Right lobe of liver (tissue), 6 donors: ENCODE data around the gene LRRC18. TPM values are rescaled to one million over a fixed set of nuclear protein-coding genes. Genes with fewer than 3 reads are reported as not detected.

Experiments
- ATAC-seq, 4 donors: fragments of 200-7000 bp; cut with Tn5 transposase; one replicate each; pipeline ENCODE4 v1.9.1; 2020; ENCODE audit warnings: mild to moderate bottlenecking in 4 of 4, moderate library complexity in 4 of 4
- DNase-seq, 3 donors: peaks; one replicate each; pipeline ENCODE4 v3.0.0-alpha.2; 2020
- H3K27ac ChIP-seq, 3 donors: fragments of 200-600 bp; one replicate each; pipeline ENCODE4 v1.8.0; 2022
- H3K27me3 ChIP-seq, 2 donors: fragments of 200-600 bp; one replicate each; pipeline ENCODE4 v1.8.0; 2022
- H3K36me3 ChIP-seq, 4 donors: fragments of 200-600 bp; sonication (generic) in 1 of 4; one replicate each; pipeline versions ENCODE4 v1.5.1 to v1.8.0; 2017 to 2022; ENCODE audit warnings: control low read depth in 1 of 4
- H3K4me1 ChIP-seq, 4 donors: fragments of 200-600 bp; sonication (generic) in 1 of 4; one replicate each; pipeline versions ENCODE4 v1.5.1 to v1.8.0; 2017 to 2022; ENCODE audit warnings: control low read depth in 1 of 4
- H3K4me3 ChIP-seq, 3 donors: fragments of 200-600 bp; one replicate each; pipeline ENCODE4 v1.8.0; 2022
- H3K9me3 ChIP-seq, 4 donors: fragments of 200-600 bp; sonication (generic) in 1 of 4; one replicate each; pipeline versions ENCODE4 v1.5.1 to v1.8.0; 2017 to 2022; ENCODE audit warnings: control low read depth in 1 of 4
- POLR2A ChIP-seq: fragments of 450-650 bp; IDR thresholded peaks from one replicate; pipeline ENCODE4 v1.6.1; 2017; ENCODE audit warnings: antibody characterized with exemption, mild to moderate bottlenecking
- WGBS: methylation state at CpG from one replicate; pipeline ENCODE4 v1.1.6; 2018; ENCODE audit warnings: low coverage, low lambda C conversion rate; ENCODE audit not compliant: insufficient coverage; ENCODE audit errors: missing lambda C conversion rate; 5-methylcytosine and 5-hydroxymethylcytosine counted together
- intact Hi-C, 2 donors: fragments of 100-400 bp; cut with DNase I; formaldehyde crosslinking; loops; one replicate each; pipeline versions ENCODE4 v1.11.2 to v1.14.1; 2022
- microRNA-seq, 2 donors: library from miRNA; unstranded; fragments of <30 nt; microRNA quantifications; one replicate each; pipeline ENCODE4, GENCODE V29; 2019 to 2020
- small RNA-seq, 2 experiments: library from RNA; depleted of rRNA; stranded (forward); fragments of <200 nt; gene quantifications; one replicate each; pipeline ENCODE3, GENCODE V24; 2016
- total RNA-seq, 6 experiments: library from RNA; depleted of rRNA in 2 of 6; stranded (reverse); fragments of >200 nt in 2 of 6; fragmentation: NEBNext Ultra II Directional in 3 of 6; extraction: Animal tissue kit (Norgen Biotek cat#: 25700) in 3 of 6; gene quantifications; one replicate each; pipeline versions ENCODE4 v1.1.0 to v1.2.4, GENCODE V29; 2016 to 2023
- TF ChIP-seq, protein P1 (sequence below), 4 donors: fragments of 200-600 bp in 3 of 4; fragments of 450-650 bp in 1 of 4; IDR thresholded peaks; one replicate each; pipeline versions ENCODE4 v1.5.1 to v1.8.0; 2016 to 2022; ENCODE audit warnings: antibody characterized with exemption in 4 of 4, mild to moderate bottlenecking in 2 of 4
- donor health status: DM: no; HTN: yes; CAD: no.
- donor health status: DM: no; HTN: no; CAD: no.
- donor health status: DM: no; HTN: no; CAD: no.
- donor health status: DM: no; HTN: yes; CAD: no.
- donor health status: DM: no; HTN: yes; CAD: no.

Gene LRRC18
- total RNA-seq, 6 experiments from 2014 or later: not detected

DNA sequence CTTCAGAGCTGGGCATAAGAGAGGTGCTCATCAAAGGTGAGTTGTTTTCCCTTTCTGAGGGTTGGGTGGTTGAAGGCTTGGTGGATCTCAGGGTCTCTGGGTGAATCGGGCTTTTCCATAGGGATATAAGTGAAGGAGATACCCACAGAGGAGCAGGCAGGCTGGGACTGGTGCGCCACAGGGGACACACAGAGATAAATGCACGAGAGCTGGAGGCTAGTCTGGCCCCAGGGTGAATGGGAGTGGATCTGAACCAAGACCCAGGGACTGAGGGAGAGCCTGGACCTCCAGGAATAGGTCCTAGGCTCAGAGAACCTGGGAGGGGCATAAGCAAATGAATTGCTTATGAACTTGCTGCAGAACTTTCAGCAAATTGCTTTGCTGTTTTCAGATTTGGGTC lies 61.5 kb downstream of the LRRC18 start:
- no peak overlapping the region for H3K4me3 ChIP-seq
- 64% methylated on average over 2 of the region's 3 CpGs for WGBS
- intact Hi-C loops: no loop called here
- TF ChIP-seq POLR2A: no peak
- TF ChIP-seq, protein P1, sequence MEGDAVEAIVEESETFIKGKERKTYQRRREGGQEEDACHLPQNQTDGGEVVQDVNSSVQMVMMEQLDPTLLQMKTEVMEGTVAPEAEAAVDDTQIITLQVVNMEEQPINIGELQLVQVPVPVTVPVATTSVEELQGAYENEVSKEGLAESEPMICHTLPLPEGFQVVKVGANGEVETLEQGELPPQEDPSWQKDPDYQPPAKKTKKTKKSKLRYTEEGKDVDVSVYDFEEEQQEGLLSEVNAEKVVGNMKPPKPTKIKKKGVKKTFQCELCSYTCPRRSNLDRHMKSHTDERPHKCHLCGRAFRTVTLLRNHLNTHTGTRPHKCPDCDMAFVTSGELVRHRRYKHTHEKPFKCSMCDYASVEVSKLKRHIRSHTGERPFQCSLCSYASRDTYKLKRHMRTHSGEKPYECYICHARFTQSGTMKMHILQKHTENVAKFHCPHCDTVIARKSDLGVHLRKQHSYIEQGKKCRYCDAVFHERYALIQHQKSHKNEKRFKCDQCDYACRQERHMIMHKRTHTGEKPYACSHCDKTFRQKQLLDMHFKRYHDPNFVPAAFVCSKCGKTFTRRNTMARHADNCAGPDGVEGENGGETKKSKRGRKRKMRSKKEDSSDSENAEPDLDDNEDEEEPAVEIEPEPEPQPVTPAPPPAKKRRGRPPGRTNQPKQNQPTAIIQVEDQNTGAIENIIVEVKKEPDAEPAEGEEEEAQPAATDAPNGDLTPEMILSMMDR (IDR thresholded peaks at IDR 0.05): no peak
- ATAC-seq (no peak), DNase-seq (no peak)
- no peak overlapping the region for H3K27ac ChIP-seq
- no peaks in the 10 kb centered on the region for H3K27me3 ChIP-seq
- no peaks in the 10 kb centered on the region for H3K36me3 ChIP-seq
- H3K4me1 ChIP-seq: no peaks in the 10 kb centered on the region
- H3K9me3 ChIP-seq: no peaks in the 10 kb centered on the region

- no peaks in the 10 kb centered on the region for H3K27me3 ChIP-seq
- WGBS: 42% methylated on average over 1 of the region's 1 CpG
- ATAC-seq (no peak), DNase-seq (no peak)
- no peak overlapping the region for H3K4me3 ChIP-seq
- H3K36me3 ChIP-seq: no peaks in the 10 kb centered on the region
- H3K27ac ChIP-seq: no peak overlapping the region
- no peak for TF ChIP-seq POLR2A
- TF ChIP-seq, protein P1 (IDR thresholded peaks at IDR 0.05): no peak
- no peaks in the 10 kb centered on the region for H3K4me1 ChIP-seq
- intact Hi-C loops: no loop called here
- H3K9me3 ChIP-seq: no peaks in the 10 kb centered on the region
Measured at GRCh38 chr10:48872234-48872633, 67.4 kb downstream of the LRRC18 start.

Small RNAs within 50 kb of the gene (microRNA-seq; reads per million reads assigned to microRNA genes)
- gene MIR4294: 0 reads per million in 2 donors

Small RNAs within 50 kb of the gene (small RNA-seq; reads per million reads assigned to genes)
- 0 reads per million in 2 experiments for gene MIR4294

Other genes with a start within 250 kb of the LRRC18 start
- 1 to 10 TPM; 2.1 to 6.6 (median 3.1) TPM for gene VSTM4, start 175.7 kb upstream of the LRRC18 start, total RNA-seq
- gene FAM170B, start 194.2 kb upstream of the LRRC18 start, total RNA-seq: not detected
- 1 to 10 TPM in 5 of 6 experiments, under 1 TPM in 1; 0.86 to 5.3 (median 2.3) TPM for gene TMEM273, start 248.6 kb upstream of the LRRC18 start, total RNA-seq